Progenitor cell of endocrine pancreas (in vitro differentiated cells): Measurements from ENCODE around the gene TFAM. TPM values are rescaled to one million over a fixed set of nuclear protein-coding genes. Genes with fewer than 3 reads are reported as not detected.

Experiments
- DNase-seq: peaks from one replicate; pipeline ENCODE4 v3.0.0; 2021; ENCODE audit warnings: low spot score; ENCODE audit not compliant: unreplicated experiment
- H3K27ac Mint-ChIP-seq: 2 replicates; pipeline ENCODE4 v1.8.0; 2021; ENCODE audit warnings: mild to moderate bottlenecking, moderate library complexity, mixed read lengths
- H3K27me3 Mint-ChIP-seq: 2 replicates; pipeline ENCODE4 v1.8.0; 2021; ENCODE audit warnings: mixed read lengths
- H3K36me3 Mint-ChIP-seq: 2 replicates; pipeline ENCODE4 v1.8.0; 2022; ENCODE audit warnings: mixed read lengths; ENCODE audit not compliant: insufficient read depth
- H3K4me1 Mint-ChIP-seq: 2 replicates; pipeline ENCODE4 v1.8.0; 2021; ENCODE audit warnings: low read depth, mixed read lengths
- H3K4me3 Mint-ChIP-seq: 2 replicates; pipeline ENCODE4 v1.8.0; 2021; ENCODE audit warnings: low read depth, mild to moderate bottlenecking, moderate library complexity, mixed read lengths
- H3K9me3 Mint-ChIP-seq: 2 replicates; pipeline ENCODE4 v1.8.0; 2021; ENCODE audit warnings: low read depth, mixed read lengths
- total RNA-seq: library from RNA; stranded (reverse); gene quantifications from 2 replicates; pipeline ENCODE4 v1.2.1, GENCODE V29; 2021
- TF ChIP-seq, protein P1 (sequence below): fragments of 200-600 bp; sonication (generic); IDR thresholded peaks from one replicate; pipeline ENCODE4 v1.5.0; 2021; ENCODE audit warnings: antibody characterized with exemption, mild to moderate bottlenecking; ENCODE audit not compliant: unreplicated experiment

The TFAM gene
- total RNA-seq, 1 donor from 2014 or later = 53.5 TPM

DNA sequence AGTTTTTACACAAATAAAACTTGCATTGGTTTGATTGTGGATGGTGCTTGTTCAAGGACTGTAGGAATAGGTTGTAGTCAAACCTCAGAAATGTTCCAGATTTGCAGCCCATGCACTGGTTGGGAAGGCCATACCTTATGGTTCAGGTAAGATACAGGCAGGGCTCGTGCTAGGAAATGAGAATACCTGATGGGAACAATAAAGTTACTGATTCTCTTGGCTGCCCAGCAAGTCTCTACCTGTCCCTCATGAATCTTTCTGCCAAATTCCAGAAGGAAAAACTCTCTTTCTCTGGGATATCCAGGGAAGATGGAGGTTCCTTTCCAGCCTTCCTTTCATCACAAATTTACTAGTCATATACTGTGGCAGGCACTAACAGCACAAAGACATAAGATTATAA lies 53.8 kb downstream of the TFAM start:
- no peaks in the 10 kb centered on the region for H3K4me1 Mint-ChIP-seq
- peaks cover 9% of the 10 kb centered on the region for H3K9me3 Mint-ChIP-seq
- no peak for DNase-seq
- H3K4me3 Mint-ChIP-seq = no peak overlapping the region
- no peaks in the 10 kb centered on the region for H3K36me3 Mint-ChIP-seq
- TF ChIP-seq, protein P1, sequence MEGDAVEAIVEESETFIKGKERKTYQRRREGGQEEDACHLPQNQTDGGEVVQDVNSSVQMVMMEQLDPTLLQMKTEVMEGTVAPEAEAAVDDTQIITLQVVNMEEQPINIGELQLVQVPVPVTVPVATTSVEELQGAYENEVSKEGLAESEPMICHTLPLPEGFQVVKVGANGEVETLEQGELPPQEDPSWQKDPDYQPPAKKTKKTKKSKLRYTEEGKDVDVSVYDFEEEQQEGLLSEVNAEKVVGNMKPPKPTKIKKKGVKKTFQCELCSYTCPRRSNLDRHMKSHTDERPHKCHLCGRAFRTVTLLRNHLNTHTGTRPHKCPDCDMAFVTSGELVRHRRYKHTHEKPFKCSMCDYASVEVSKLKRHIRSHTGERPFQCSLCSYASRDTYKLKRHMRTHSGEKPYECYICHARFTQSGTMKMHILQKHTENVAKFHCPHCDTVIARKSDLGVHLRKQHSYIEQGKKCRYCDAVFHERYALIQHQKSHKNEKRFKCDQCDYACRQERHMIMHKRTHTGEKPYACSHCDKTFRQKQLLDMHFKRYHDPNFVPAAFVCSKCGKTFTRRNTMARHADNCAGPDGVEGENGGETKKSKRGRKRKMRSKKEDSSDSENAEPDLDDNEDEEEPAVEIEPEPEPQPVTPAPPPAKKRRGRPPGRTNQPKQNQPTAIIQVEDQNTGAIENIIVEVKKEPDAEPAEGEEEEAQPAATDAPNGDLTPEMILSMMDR = no peak
- H3K27me3 Mint-ChIP-seq = no peaks in the 10 kb centered on the region
- no peak overlapping the region for H3K27ac Mint-ChIP-seq

DNA sequence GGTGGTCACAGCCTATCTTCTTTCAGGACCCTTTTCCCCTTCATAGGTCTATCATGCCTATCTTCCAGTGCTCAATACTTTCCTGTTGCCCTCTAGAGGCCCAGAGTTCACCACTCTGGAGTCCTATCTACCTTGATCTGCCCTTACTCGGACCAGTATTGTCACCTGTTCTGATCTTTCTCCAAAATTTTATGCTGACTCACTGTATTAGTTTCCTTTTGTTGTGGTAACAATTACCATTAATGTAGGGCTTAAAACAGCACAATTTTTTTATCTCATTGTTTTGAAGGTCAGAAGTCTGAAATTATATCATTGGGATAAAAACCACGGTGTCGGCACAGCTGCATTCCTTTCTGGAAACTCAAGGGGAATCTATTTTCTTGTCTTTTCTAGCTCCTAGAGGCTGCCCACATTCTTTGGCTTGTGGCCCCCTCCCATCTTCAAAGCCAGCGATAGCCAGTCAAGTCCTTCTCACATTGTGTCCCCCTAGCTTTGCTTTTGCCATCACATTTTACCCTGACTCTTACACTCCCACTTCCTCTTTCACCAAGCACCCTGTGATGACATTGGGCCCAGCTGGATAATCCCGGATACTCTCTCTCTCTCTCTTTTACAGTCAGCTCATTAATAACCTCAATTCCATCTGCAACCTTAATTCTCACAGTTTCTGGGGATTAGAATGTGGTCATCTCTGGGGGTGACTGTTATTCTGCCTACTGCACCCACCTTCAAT lies 54.6 kb downstream of the TFAM start:
- H3K4me3 Mint-ChIP-seq = no peak overlapping the region
- H3K4me1 Mint-ChIP-seq = peaks cover under 1% of the 10 kb centered on the region
- H3K27me3 Mint-ChIP-seq = no peaks in the 10 kb centered on the region
- H3K36me3 Mint-ChIP-seq = no peaks in the 10 kb centered on the region
- no peak overlapping the region for H3K27ac Mint-ChIP-seq
- DNase-seq = no peak
- TF ChIP-seq, protein P1 = no peak
- peaks cover 9% of the 10 kb centered on the region for H3K9me3 Mint-ChIP-seq

DNA sequence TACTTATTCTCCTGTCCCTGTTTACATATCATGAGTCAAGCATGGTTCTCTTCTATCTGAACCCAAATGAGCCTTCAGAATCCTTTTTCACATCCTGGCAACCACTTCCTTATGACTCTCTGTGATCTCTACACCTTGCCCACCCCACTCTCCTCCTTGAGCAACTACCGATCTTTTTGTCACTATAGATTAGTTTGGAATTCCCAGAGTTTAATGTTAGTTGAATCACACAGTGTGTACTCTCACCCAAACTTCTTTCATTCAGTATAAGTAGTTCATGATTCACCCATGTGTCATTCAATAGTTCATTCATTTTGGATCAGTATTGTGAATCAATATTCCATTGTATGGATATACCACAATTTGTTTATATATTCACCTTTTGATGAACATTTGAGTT lies 55.3 kb downstream of the TFAM start:
- TF ChIP-seq, protein P1 = no peak
- H3K27me3 Mint-ChIP-seq = no peaks in the 10 kb centered on the region
- no peak overlapping the region for H3K4me3 Mint-ChIP-seq
- peaks cover 9% of the 10 kb centered on the region for H3K9me3 Mint-ChIP-seq
- DNase-seq = no peak
- peaks cover 3% of the 10 kb centered on the region for H3K4me1 Mint-ChIP-seq
- H3K36me3 Mint-ChIP-seq = no peaks in the 10 kb centered on the region
- no peak overlapping the region for H3K27ac Mint-ChIP-seq

DNA sequence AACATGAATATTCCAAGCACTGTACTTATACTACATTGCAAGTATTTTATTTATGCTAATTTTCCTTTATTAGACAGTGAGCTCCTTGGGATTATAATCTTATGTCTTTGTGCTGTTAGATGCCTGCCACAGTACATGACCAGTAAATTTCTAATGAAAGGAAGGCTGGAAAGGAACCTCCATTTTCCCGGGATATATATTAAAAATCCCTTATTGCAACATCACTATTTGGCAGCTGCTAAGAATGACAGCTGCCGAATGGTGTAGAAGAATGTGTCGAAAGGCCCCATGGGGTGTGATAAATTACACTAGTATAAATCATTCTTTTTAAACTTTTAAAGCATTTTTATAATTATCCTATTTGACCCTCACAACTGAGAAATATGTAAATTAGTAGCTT lies 59.1 kb downstream of the TFAM start:
- TF ChIP-seq, protein P1 = no peak
- Mint-ChIP-seq H3K9me3 (peaks cover 15% of the 10 kb centered on the region), H3K27me3 (no peaks in the 10 kb centered on the region), H3K4me1 (peaks cover 3% of the 10 kb centered on the region), H3K27ac (no peak overlapping the region), H3K36me3 (no peaks in the 10 kb centered on the region), H3K4me3 (no peak overlapping the region)
- no peak for DNase-seq

DNA sequence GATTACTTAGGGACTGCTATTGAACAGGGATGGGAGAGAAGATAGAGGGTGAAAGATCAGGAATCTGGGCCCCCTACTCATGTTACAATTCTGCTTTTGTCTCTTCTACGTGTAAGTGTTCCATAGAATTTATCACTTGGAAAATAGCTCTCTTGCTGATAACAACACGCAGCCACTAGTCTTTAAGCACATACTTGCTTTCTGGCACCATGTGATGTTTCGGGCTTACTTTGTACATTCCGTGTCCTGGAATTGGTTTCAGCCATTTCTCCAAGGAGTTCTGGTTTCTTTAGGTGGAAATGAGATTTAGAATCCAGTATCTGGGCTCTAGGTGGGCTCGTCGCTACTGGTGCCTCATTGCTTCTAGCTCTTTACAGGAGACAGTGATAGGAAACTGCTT lies 59.7 kb downstream of the TFAM start:
- TF ChIP-seq, protein P1 = no peak
- peaks cover 3% of the 10 kb centered on the region for H3K4me1 Mint-ChIP-seq
- no peak for DNase-seq
- H3K9me3 Mint-ChIP-seq = peaks cover 13% of the 10 kb centered on the region
- H3K27ac Mint-ChIP-seq = no peak overlapping the region
- no peaks in the 10 kb centered on the region for H3K36me3 Mint-ChIP-seq
- no peaks in the 10 kb centered on the region for H3K27me3 Mint-ChIP-seq
- H3K4me3 Mint-ChIP-seq = no peak overlapping the region
